Naive thymus-derived CD8-positive, alpha-beta T cell (primary cell): Measurements from ENCODE around the gene CRTAP. TPM values are rescaled to one million over a fixed set of nuclear protein-coding genes. Genes with fewer than 3 reads are reported as not detected.
"Not testable (repeated sequence)": the region's sequence is repeated elsewhere in the genome, so short reads cannot be mapped to it uniquely, and the experiment has no call there.

Source experiments
- ATAC-seq, 2 donors: fragments of 150-1000 bp; cut with Tn5 transposase in 1 of 2; sonication (Bioruptor Pico), chemical (Tn5 transposase) in 1 of 2; 1 replicate in 1 of 2; 2 replicates in 1 of 2; pipeline ENCODE4 v1.10.0; 2021; ENCODE audit warnings: mild to moderate bottlenecking in 2 of 2, moderate library complexity in 2 of 2
- POLR2A ChIA-PET: fragments of 350-600 bp; sonication (Branson Sonifier 250); formaldehyde crosslinking; loops from one replicate; lab custom pipeline; 2021; ENCODE audit warnings: antibody characterized with exemption; lab: Charles Lee
- DNase-seq, 10 donors: peaks; one replicate each; pipeline versions ENCODE4 v3.0.0 to v3.0.0-alpha.2; 2020 to 2022
- H3K27ac Mint-ChIP-seq, 10 donors: one replicate each; pipeline ENCODE4 v1.8.0; 2020 to 2022; ENCODE audit warnings: mild to moderate bottlenecking in 10 of 10, mixed read lengths in 10 of 10, moderate library complexity in 4 of 10, inconsistent platforms in 1 of 10
- H3K27me3 Mint-ChIP-seq, 5 donors: one replicate each; pipeline ENCODE4 v1.8.0; 2021 to 2022; ENCODE audit warnings: mixed read lengths in 5 of 5
- H3K36me3 Mint-ChIP-seq, 3 donors: one replicate each; pipeline ENCODE4 v1.8.0; 2020 to 2022; ENCODE audit warnings: mixed read lengths in 3 of 3, mild to moderate bottlenecking in 2 of 3, inconsistent platforms in 1 of 3
- H3K4me1 Mint-ChIP-seq, 4 donors: one replicate each; pipeline ENCODE4 v1.8.0; 2021 to 2022; ENCODE audit warnings: mixed read lengths in 4 of 4
- H3K4me3 Mint-ChIP-seq, 10 donors: one replicate each; pipeline ENCODE4 v1.8.0; 2020 to 2022; ENCODE audit warnings: mild to moderate bottlenecking in 10 of 10, mixed read lengths in 10 of 10, moderate library complexity in 6 of 10, inconsistent platforms in 1 of 10
- H3K9me3 Mint-ChIP-seq, 9 donors: one replicate each; pipeline ENCODE4 v1.8.0; 2020 to 2022; ENCODE audit warnings: mixed read lengths in 9 of 9, mild to moderate bottlenecking in 3 of 9, inconsistent platforms in 1 of 9, moderate library complexity in 1 of 9
- polyA plus RNA-seq, 3 donors: library from polyadenylated mRNA; unstranded; fragments of 300-500 nt; fragmentation: Illumina TruSeq; gene quantifications; one replicate each; pipeline ENCODE4 v1.2.3, GENCODE V29; 2021
- total RNA-seq, 8 experiments: library from RNA in 2 of 8; stranded (reverse) in 2 of 8; gene quantifications; one replicate each; pipeline ENCODE4 v1.2.3 and lab custom pipeline; 2021 to 2026

CRTAP gene
- total and polyA plus RNA-seq, 5 experiments from 2014 or later: 25.4 to 52.5 (median 36.0) TPM

- POLR2A ChIA-PET: no interaction called here
- H3K4me1 Mint-ChIP-seq: peaks cover 0 to 5% (median under 1%) of the 10 kb centered on the region in 4 donors
- DNase-seq: no peak
- H3K4me3 Mint-ChIP-seq: no peak overlapping the region
- no peaks in the 10 kb centered on the region for H3K9me3 Mint-ChIP-seq
- H3K27me3 Mint-ChIP-seq: peaks cover 0 to 20% (median 5%) of the 10 kb centered on the region in 5 donors
- no peak overlapping the region for H3K27ac Mint-ChIP-seq
- ATAC-seq: no peak
- no peaks in the 10 kb centered on the region for H3K36me3 Mint-ChIP-seq
These were observed 10.3 kb upstream of the CRTAP start for GRCh38 chr3:33103480-33103879.

DNA sequence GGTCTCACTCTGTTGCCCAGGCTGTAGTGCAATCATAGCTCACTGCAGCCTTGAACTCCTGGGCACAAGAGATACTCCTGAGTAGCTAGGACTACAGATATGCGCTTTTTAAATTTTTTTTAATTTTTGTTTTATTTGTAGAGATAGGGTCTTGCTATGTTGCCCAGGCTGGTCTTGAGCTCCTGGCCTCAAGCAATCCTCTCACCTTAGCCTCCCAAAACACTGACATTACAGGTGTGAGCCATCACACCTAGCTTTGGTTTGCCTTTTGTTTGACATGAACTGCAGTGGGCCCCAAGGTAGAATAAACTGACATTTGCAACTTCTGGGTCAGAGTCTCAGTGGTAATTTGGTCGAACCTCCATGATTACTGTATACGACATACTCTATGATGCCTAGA is 9.0 kb upstream of the CRTAP start:
- ATAC-seq (no peak), DNase-seq (no peak)
- Mint-ChIP-seq H3K27me3 (peaks cover 0 to 20% (median 5%) of the 10 kb centered on the region in 5 donors), H3K9me3 (no peaks in the 10 kb centered on the region), H3K4me1 (peaks cover 0 to 5% (median under 1%) of the 10 kb centered on the region in 4 donors), H3K4me3 (no peak overlapping the region), H3K36me3 (no peaks in the 10 kb centered on the region), H3K27ac (no peak overlapping the region)
- POLR2A ChIA-PET: interaction anchor here (0.6 kb wide), 1 partner anchor 86 kb away, joined by 4 read pairs; no protein-coding TSS in a partner anchor

DNA sequence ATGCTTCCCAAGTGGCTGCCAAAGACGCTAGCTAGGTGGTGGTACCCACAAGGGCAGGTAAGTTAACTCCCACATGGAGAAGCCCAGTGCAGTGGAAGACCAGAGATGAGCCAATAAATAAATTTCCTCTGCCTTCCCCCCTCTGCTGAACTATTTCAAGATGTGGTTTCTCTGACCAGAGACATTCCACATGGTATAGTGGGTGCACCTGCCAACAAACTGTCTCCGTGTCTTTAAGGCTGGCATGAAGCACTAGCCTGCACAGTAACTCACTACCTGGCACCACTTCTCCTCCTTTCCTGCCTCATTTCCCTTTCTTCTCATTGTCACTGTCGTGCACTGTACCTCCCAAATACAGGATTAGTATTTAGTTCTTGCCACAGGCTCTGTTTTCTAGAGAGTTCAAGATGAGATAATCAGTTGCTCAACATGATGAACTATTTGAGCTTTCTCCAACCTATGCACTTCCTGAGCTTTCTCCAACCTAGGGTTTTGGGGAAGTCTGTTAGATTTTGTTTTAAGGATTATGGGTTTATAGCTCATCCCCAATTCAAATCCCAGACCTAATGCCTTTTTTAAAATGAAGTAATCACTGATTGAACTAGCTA is 8.4 kb upstream of the CRTAP start:
- DNase-seq: no peak
- Mint-ChIP-seq H3K27ac (no peak overlapping the region), H3K4me1 (peaks cover 0 to 5% (median under 1%) of the 10 kb centered on the region in 4 donors), H3K27me3 (peaks cover 0 to 20% (median 5%) of the 10 kb centered on the region in 5 donors), H3K9me3 (no peaks in the 10 kb centered on the region), H3K4me3 (no peak overlapping the region), H3K36me3 (no peaks in the 10 kb centered on the region)
- POLR2A ChIA-PET: no interaction called here
- ATAC-seq: no peak

- H3K36me3 Mint-ChIP-seq, H3K27ac Mint-ChIP-seq, H3K4me3 Mint-ChIP-seq, ATAC-seq, POLR2A ChIA-PET, DNase-seq, H3K9me3 Mint-ChIP-seq: not testable (repeated sequence)
- peaks cover 0 to 14% (median 2%) of the 10 kb centered on the region in 4 donors for H3K4me1 Mint-ChIP-seq
- peaks cover 0 to 20% (median 5%) of the 10 kb centered on the region in 5 donors for H3K27me3 Mint-ChIP-seq
These were observed 7.0 kb upstream of the CRTAP start for GRCh38 chr3:33106854-33107253.

- ATAC-seq (no peak), DNase-seq (no peak)
- peaks cover 0 to 3% (median 0%) of the 10 kb centered on the region in 5 donors for H3K27me3 Mint-ChIP-seq
- H3K27ac Mint-ChIP-seq: no peak overlapping the region
- POLR2A ChIA-PET: interaction anchor here (0.7 kb wide), 1 partner anchor 171 kb away, joined by 6 read pairs; no protein-coding TSS in a partner anchor
- peaks cover 9 to 42% (median 19%) of the 10 kb centered on the region in 4 donors for H3K4me1 Mint-ChIP-seq
- H3K9me3 Mint-ChIP-seq: no peaks in the 10 kb centered on the region
- no peak overlapping the region for H3K4me3 Mint-ChIP-seq
- H3K36me3 Mint-ChIP-seq: no peaks in the 10 kb centered on the region
These were observed 2.2 kb upstream of the CRTAP start for GRCh38 chr3:33111581-33111980.

DNA sequence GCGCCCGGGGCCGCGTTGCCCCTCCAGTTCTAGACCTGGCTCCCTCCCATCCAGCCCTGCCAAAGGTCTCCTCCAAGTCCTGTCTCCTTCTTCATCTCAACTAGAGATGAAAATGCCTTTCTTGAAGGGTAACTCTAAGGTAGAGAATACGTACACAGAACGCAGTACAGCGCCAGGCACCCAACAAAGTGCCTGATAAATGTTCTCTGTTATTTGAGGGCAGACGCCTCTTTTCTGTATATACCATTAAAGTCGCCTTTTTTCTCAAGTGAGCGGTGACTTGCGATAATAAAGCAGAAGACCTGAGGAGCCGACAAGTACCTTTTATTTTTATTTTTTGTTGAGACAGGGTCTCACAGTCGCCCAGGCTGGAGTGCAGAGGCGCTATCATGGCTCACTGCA is 809 bp downstream of the CRTAP start:
- H3K4me3 Mint-ChIP-seq: peak overlapping the region; percentile 81 to 94 (median 90)

GRCh38 chr3:33115024-33115768 is 1.4 kb downstream of the CRTAP start:
- Mint-ChIP-seq H3K4me3 (peak overlapping the region; percentile 81 to 94 (median 90)), H3K27ac (peak overlapping the region in 9 of 10 donors; percentile 25 to 92 (median 76)), H3K36me3 (peaks cover 0 to 9% (median 0%) of the 10 kb centered on the region in 3 donors), H3K9me3 (no peaks in the 10 kb centered on the region), H3K4me1 (peaks cover 19 to 46% (median 40%) of the 10 kb centered on the region in 4 donors), H3K27me3 (no peaks in the 10 kb centered on the region)
- ATAC-seq: no peak
- DNase-seq: no peak
- POLR2A ChIA-PET: interaction anchor here (2.6 kb wide), 1 partner anchor 19 kb away, joined by 17 read pairs; no protein-coding TSS in a partner anchor

More for the DNA sequence above, 809 bp downstream of the CRTAP start:
- POLR2A ChIA-PET: interaction anchor here (2.6 kb wide), 1 partner anchor 19 kb away, joined by 17 read pairs; no protein-coding TSS in a partner anchor
- peaks cover 0 to 3% (median 0%) of the 10 kb centered on the region in 3 donors for H3K36me3 Mint-ChIP-seq
- H3K4me1 Mint-ChIP-seq: peaks cover 19 to 46% (median 39%) of the 10 kb centered on the region in 4 donors
- DNase-seq: no peak
- no peaks in the 10 kb centered on the region for H3K27me3 Mint-ChIP-seq
- no peak for ATAC-seq
- H3K9me3 Mint-ChIP-seq: no peaks in the 10 kb centered on the region
- peak overlapping the region in 9 of 10 donors; percentile 81 to 94 (median 92) for H3K27ac Mint-ChIP-seq

DNA sequence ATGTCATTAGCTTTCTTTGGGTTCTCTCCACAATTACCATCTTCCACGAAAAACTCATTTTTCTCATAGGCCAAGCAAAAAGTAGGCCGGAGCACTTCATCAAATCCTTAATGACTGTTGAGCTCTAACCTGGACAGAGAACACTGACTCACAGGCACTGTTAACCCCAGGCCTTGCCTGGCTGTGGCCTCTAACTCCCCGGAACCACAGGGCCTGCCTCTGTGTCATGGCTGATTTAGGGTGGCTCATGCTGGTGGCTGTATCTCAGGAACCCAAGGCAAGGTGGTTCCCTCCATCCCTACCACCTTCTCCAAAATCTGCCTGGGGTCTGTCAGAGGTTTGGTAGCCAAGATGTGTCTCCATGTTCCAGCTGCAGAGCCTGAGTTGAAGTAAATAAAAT is 3.6 kb downstream of the CRTAP start:
- DNase-seq (no peak), ATAC-seq (no peak)
- no peaks in the 10 kb centered on the region for H3K9me3 Mint-ChIP-seq
- POLR2A ChIA-PET: no interaction called here
- H3K4me1 Mint-ChIP-seq: peaks cover 18 to 41% (median 34%) of the 10 kb centered on the region in 4 donors
- H3K36me3 Mint-ChIP-seq: peaks cover 0 to 27% (median 9%) of the 10 kb centered on the region in 3 donors
- H3K27me3 Mint-ChIP-seq: no peaks in the 10 kb centered on the region
- H3K27ac Mint-ChIP-seq: peak overlapping the region in 4 of 10 donors; percentile 1 to 84 (median 41)
- peak overlapping the region in 1 of 10 donors; percentile 2 for H3K4me3 Mint-ChIP-seq

DNA sequence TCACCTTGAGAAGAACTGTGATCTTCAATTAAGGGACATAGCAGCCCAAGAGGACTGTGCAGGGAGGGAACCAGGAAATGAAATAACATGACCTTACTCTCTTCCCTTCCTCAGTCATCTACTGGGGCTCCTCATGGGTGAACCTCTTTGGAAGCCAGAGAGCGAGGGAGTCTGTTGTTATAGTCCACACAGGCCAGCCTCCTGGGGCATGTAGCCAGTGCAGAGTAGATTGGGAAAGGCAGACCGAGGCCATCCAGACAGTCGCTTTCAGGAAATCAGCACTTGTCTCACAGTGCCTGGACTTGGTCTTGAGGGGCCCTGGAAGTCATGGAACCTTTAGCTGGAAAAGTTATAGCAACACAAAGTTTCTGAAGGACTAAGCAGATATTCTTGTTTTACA is 6.1 kb downstream of the CRTAP start:
- Mint-ChIP-seq H3K4me1 (peaks cover 16 to 36% (median 21%) of the 10 kb centered on the region in 4 donors), H3K9me3 (no peaks in the 10 kb centered on the region), H3K4me3 (no peak overlapping the region), H3K27ac (peak overlapping the region in 1 of 10 donors; percentile 32), H3K36me3 (peaks cover 0 to 46% (median 13%) of the 10 kb centered on the region in 3 donors), H3K27me3 (no peaks in the 10 kb centered on the region)
- ATAC-seq (no peak), DNase-seq (no peak)
- POLR2A ChIA-PET: no interaction called here

- peak overlapping the region in 4 of 10 donors; percentile 17 to 64 (median 41) for H3K27ac Mint-ChIP-seq
- H3K36me3 Mint-ChIP-seq: peaks cover 0 to 68% (median 16%) of the 10 kb centered on the region in 3 donors
- no peak overlapping the region for H3K4me3 Mint-ChIP-seq
- ATAC-seq: no peak
- POLR2A ChIA-PET: interaction anchor here (0.7 kb wide), 1 partner anchor 390 kb away, joined by 3 read pairs; no protein-coding TSS in a partner anchor
- no peak for DNase-seq
- H3K4me1 Mint-ChIP-seq: peaks cover 0 to 19% (median 9%) of the 10 kb centered on the region in 4 donors
- no peaks in the 10 kb centered on the region for H3K9me3 Mint-ChIP-seq
- no peaks in the 10 kb centered on the region for H3K27me3 Mint-ChIP-seq
These were observed 9.2 kb downstream of the CRTAP start for GRCh38 chr3:33122991-33123390.

DNA sequence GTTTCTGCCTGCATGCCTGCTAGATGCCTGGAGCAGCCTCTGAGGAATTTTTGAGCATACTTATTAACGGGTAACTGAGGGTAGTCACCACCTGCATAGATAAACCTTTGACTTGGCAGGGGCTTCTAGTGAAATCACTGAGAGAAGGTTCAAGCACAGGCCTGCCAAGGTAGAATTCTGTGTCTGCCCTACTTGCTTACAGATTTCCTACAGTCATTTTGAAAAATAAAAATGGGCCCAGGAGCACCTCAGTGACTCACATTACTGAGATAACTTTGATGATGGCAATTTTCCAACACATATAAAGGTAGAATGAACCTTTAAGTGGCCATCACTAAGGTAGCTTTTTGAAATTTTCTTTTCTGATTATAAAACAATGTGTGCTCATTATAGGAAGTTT is 10.8 kb downstream of the CRTAP start:
- Mint-ChIP-seq H3K4me3 (no peak overlapping the region), H3K4me1 (peaks cover 0 to 5% (median 1%) of the 10 kb centered on the region in 4 donors), H3K27me3 (no peaks in the 10 kb centered on the region), H3K9me3 (no peaks in the 10 kb centered on the region), H3K27ac (no peak overlapping the region), H3K36me3 (peaks cover 0 to 69% (median 16%) of the 10 kb centered on the region in 3 donors)
- ATAC-seq (no peak), DNase-seq (no peak)
- POLR2A ChIA-PET: interaction anchor here (0.7 to 1.2 kb wide), 2 partner anchors 15 to 886 kb away, joined by 4 to 5 read pairs; partner anchors contain the start of gene CMTM8

- POLR2A ChIA-PET: no interaction called here
- Mint-ChIP-seq H3K4me1 (peaks cover 0 to 5% (median 0%) of the 10 kb centered on the region in 4 donors), H3K4me3 (no peak overlapping the region), H3K9me3 (no peaks in the 10 kb centered on the region), H3K27ac (peak overlapping the region in 1 of 10 donors; percentile 72), H3K36me3 (peaks cover 0 to 67% (median 11%) of the 10 kb centered on the region in 3 donors), H3K27me3 (no peaks in the 10 kb centered on the region)
- DNase-seq (no peak), ATAC-seq (no peak)
These were observed 12.0 kb downstream of the CRTAP start for GRCh38 chr3:33125840-33126239.
